PC-9 (cell line): ENCODE measurements around the gene DLGAP4. TPM values are rescaled to one million over a fixed set of nuclear protein-coding genes. Genes with fewer than 3 reads are reported as not detected.

Experiments
- BruUV-seq: library from RNA; stranded (reverse); fragments of 400-500 nt; replicated peaks from 2 replicates; lab custom pipeline; 2021; lab: Mats Ljungman, UMichigan
- CTCF ChIA-PET: fragments of 300-600 bp; sonication (Branson Sonifier 250); formaldehyde crosslinking; loops from one replicate; lab custom pipeline; 2022; ENCODE audit warnings: antibody characterized with exemption; lab: Charles Lee
- POLR2A ChIA-PET: fragments of 300-600 bp; sonication (Branson Sonifier 250); formaldehyde crosslinking; loops from one replicate; lab custom pipeline; 2022; ENCODE audit warnings: antibody characterized with exemption; ENCODE audit not compliant: unreplicated experiment; lab: Charles Lee
- DNase-seq, 2 experiments: peaks; one replicate each; pipeline versions ENCODE4 v3.0.0 to v3.0.0-alpha.2; 2015 to 2022; ENCODE audit warnings: mixed read lengths in 1 of 2
- H2AFZ ChIP-seq: fragments of 200-600 bp; sonication (generic); 2 replicates; pipeline ENCODE4 v1.8.1; 2017; ENCODE audit warnings: antibody characterized with exemption
- H3F3A ChIP-seq: fragments of 200-600 bp; sonication (generic); 2 replicates; pipeline ENCODE4 v1.8.1; 2017; ENCODE audit warnings: antibody characterized with exemption, mild to moderate bottlenecking, low read depth; ENCODE audit not compliant: insufficient read depth
- H3K27ac ChIP-seq: fragments of 200-600 bp; sonication (generic); 2 replicates; pipeline ENCODE4 v1.6.1; 2016; ENCODE audit warnings: mixed run types
- H3K27me3 ChIP-seq: fragments of 200-600 bp; sonication (generic); 2 replicates; pipeline ENCODE4 v1.6.1; 2016; ENCODE audit warnings: low read depth, mixed run types; ENCODE audit not compliant: insufficient read depth
- H3K36me3 ChIP-seq: fragments of 200-600 bp; sonication (generic); 2 replicates; pipeline ENCODE4 v1.6.1; 2016; ENCODE audit warnings: low read depth, mixed run types
- H3K4me1 ChIP-seq: fragments of 200-600 bp; sonication (generic); replicated peaks from 2 replicates; pipeline ENCODE4 v1.6.1; 2016; ENCODE audit warnings: mixed run types; ENCODE audit not compliant: insufficient read depth
- H3K4me2 ChIP-seq: fragments of 200-600 bp; sonication (generic); 2 replicates; pipeline ENCODE4 v1.6.1; 2017; ENCODE audit warnings: mixed run types
- H3K4me3 ChIP-seq: fragments of 200-600 bp; sonication (generic); 2 replicates; pipeline ENCODE4 v1.6.1; 2016; ENCODE audit warnings: mixed run types
- H3K79me2 ChIP-seq: fragments of 200-600 bp; sonication (generic); 2 replicates; pipeline ENCODE4 v1.6.1; 2017; ENCODE audit warnings: low read depth, mixed run types
- H3K9me2 ChIP-seq: fragments of 200-600 bp; sonication (generic); 2 replicates; pipeline ENCODE4 v1.8.1; 2017; ENCODE audit warnings: mild to moderate bottlenecking; ENCODE audit not compliant: insufficient read depth
- H3K9me3 ChIP-seq: fragments of 200-600 bp; sonication (generic); 2 replicates; pipeline ENCODE4 v1.8.1; 2016; ENCODE audit warnings: low read depth; ENCODE audit not compliant: insufficient read depth
- H4K20me1 ChIP-seq: fragments of 200-600 bp; sonication (generic); 2 replicates; pipeline ENCODE4 v1.8.1; 2017; ENCODE audit not compliant: insufficient read depth
- EZH2 ChIP-seq: fragments of 200-600 bp; sonication (generic); IDR thresholded peaks from 2 replicates; pipeline ENCODE4 v1.8.0; 2017; ENCODE audit warnings: antibody characterized with exemption, low read depth
- intact Hi-C: fragments of 100-400 bp; cut with micrococcal nuclease; formaldehyde crosslinking; loops from one replicate; pipeline ENCODE4 v1.10.0; 2022; ENCODE audit not compliant: unreplicated experiment
- total RNA-seq: library from RNA; stranded (reverse); gene quantifications from 2 replicates; pipeline ENCODE4 v1.2.3, GENCODE V29; 2021
- TF ChIP-seq, protein P1 (sequence below): fragments of 200-600 bp; sonication (generic); conservative IDR thresholded peaks from 2 replicates; pipeline ENCODE4 v1.6.1; 2017; ENCODE audit warnings: mixed run types, antibody characterized with exemption, mild to moderate bottlenecking, moderate library complexity

DLGAP4 gene
- total RNA-seq, 1 experiment from 2014 or later = 62.6 TPM

DNA sequence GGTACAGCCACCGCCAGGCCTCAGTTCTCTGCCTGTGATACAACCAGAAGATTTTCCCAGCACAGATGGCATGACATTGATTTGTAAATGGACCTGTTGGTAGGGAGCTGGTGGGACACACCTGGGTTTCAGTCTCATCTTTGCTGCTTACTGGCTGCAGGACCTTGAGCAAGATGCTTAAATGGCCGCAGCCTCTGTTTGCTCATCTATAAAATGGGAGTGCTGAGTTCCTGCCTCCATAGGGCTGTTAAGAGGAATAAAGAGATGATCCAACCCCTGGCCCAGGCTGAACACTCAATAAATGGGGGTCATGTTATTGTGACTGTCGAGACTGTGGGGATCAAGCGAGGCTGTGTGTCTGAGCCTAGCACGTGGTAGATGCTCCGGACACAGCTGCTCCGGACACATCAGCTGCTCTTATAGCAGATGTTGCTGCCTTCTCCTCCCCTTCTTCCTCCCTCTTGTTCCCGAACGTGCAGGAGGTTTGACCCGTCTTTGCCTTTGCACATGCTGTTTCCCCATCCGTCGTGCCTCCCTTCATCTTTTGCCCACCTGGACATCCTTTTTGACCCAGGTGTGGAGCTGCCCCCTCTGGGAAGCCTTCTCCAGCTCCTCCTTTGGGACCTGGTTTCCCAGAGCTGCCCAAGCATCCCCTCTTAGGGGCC lies 29.2 kb downstream of the DLGAP4 start:
- Histone ChIP-seq H2AFZ (no peak overlapping the region), H3K4me1 (no peaks in the 10 kb centered on the region), H4K20me1 (no peaks in the 10 kb centered on the region), H3K27me3 (0 out of 2 replicates have a peak, but pooled peaks cover 4% of the 10 kb centered on the region), H3K4me2 (no peak overlapping the region), H3K9me2 (no peaks in the 10 kb centered on the region), H3K36me3 (no peaks in the 10 kb centered on the region), H3K79me2 (no peaks in the 10 kb centered on the region), H3K9me3 (no peaks in the 10 kb centered on the region), H3K27ac (no peak overlapping the region), H3K4me3 (no peak overlapping the region), H3F3A (no peaks in the 10 kb centered on the region)
- POLR2A ChIA-PET = no interaction called here
- intact Hi-C loops = no loop called here
- BruUV-seq = no TSS peak
- TF ChIP-seq, protein P1, sequence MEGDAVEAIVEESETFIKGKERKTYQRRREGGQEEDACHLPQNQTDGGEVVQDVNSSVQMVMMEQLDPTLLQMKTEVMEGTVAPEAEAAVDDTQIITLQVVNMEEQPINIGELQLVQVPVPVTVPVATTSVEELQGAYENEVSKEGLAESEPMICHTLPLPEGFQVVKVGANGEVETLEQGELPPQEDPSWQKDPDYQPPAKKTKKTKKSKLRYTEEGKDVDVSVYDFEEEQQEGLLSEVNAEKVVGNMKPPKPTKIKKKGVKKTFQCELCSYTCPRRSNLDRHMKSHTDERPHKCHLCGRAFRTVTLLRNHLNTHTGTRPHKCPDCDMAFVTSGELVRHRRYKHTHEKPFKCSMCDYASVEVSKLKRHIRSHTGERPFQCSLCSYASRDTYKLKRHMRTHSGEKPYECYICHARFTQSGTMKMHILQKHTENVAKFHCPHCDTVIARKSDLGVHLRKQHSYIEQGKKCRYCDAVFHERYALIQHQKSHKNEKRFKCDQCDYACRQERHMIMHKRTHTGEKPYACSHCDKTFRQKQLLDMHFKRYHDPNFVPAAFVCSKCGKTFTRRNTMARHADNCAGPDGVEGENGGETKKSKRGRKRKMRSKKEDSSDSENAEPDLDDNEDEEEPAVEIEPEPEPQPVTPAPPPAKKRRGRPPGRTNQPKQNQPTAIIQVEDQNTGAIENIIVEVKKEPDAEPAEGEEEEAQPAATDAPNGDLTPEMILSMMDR = no peak
- TF ChIP-seq EZH2 = no peak
- CTCF ChIA-PET = no interaction called here
- DNase-seq = no peak

GRCh38 chr20:36336204-36336603 lies 30.1 kb downstream of the DLGAP4 start:
- H3K4me1 ChIP-seq = no peaks in the 10 kb centered on the region
- H4K20me1 ChIP-seq = no peaks in the 10 kb centered on the region
- H3F3A ChIP-seq = no peaks in the 10 kb centered on the region
- H3K9me3 ChIP-seq = no peaks in the 10 kb centered on the region
- no peaks in the 10 kb centered on the region for H3K79me2 ChIP-seq
- H3K4me3 ChIP-seq = no peak overlapping the region
- BruUV-seq = no TSS peak
- H3K27ac ChIP-seq = no peak overlapping the region
- intact Hi-C loops = no loop called here
- DNase-seq = no peak
- POLR2A ChIA-PET = no interaction called here
- 0 out of 2 replicates have a peak, but pooled peaks cover 4% of the 10 kb centered on the region for H3K27me3 ChIP-seq
- H2AFZ ChIP-seq = no peak overlapping the region
- no peak for TF ChIP-seq EZH2
- TF ChIP-seq, protein P1 = no peak
- no peak overlapping the region for H3K4me2 ChIP-seq
- H3K9me2 ChIP-seq = no peaks in the 10 kb centered on the region
- H3K36me3 ChIP-seq = no peaks in the 10 kb centered on the region
- CTCF ChIA-PET = no interaction called here

- CTCF ChIA-PET = no interaction called here
- POLR2A ChIA-PET = no interaction called here
- Histone ChIP-seq H3K4me1 (no peaks in the 10 kb centered on the region), H4K20me1 (no peaks in the 10 kb centered on the region), H3K79me2 (no peaks in the 10 kb centered on the region), H3K4me3 (no peak overlapping the region), H2AFZ (no peak overlapping the region), H3K9me2 (no peaks in the 10 kb centered on the region), H3K27me3 (0 out of 2 replicates have a peak, but pooled peaks cover 4% of the 10 kb centered on the region), H3K4me2 (no peak overlapping the region), H3K27ac (no peak overlapping the region), H3K36me3 (no peaks in the 10 kb centered on the region), H3F3A (no peaks in the 10 kb centered on the region), H3K9me3 (no peaks in the 10 kb centered on the region)
- intact Hi-C loops = no loop called here
- no TSS peak for BruUV-seq
- DNase-seq = no peak
- no peak for TF ChIP-seq EZH2
- TF ChIP-seq, protein P1 = no peak
Observed at GRCh38 chr20:36336954-36337704, 31.0 kb downstream of the DLGAP4 start.
